ENCODE results near the gene CRLF1.

CRLF1 gene

DNA sequence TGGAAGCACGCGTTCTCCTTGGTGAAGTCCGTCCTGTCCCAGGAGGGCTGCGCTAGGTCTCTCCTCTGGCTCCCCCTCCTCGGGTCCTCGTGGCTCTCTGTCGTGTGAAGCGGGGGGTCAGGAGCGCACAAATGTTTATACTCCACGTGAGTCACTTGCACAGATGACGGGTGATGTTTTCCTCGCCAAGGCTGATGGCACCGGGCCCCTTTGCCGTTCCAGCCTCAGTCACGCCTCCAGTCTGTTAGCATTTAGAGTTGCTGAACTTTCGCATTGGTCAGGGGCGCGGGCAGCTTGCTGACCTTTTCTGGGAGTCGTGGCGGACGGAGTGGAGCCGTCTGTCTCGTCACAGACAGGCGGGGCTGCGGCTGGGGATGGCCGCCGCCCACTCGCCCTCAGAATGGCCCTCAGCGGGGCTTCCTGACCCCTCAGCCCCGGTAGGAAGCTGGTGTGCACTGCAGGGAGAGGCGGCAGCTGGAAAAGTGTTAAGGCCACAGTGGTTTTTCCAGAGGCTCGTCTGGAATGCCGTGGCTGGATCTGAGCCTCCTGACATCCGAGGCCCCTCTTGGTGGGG is 44.0 kb upstream of the CRLF1 start:
- H3K4me3 ChIP-seq (ENCODE audit: low read depth, low read length), result peak overlapping the region; percentile 40

DNA sequence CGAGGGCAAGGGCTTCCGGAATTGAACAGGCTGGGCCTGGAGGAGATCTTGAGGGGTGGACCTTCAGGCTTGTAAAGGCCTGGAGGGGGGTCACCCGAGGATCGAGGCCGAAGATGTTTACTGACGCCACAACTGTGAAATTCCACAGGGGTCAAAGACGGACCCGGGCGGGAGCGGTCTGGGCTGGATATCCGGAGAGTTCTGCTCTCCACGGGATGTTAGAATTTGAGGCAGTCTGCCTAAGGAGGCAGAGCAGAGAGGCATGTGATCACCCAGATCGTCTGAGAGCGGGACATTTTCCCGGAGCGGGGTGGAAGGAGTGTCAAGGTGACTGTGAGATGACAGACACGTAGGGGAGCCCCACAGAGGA is 43.4 kb upstream of the CRLF1 start:
- no peak for TF ChIP-seq CTCF (IDR thresholded peaks at IDR 0.05; ENCODE audit: low read depth, low read length)
- peak overlapping the region; percentile 37 for H3K4me3 ChIP-seq (ENCODE audit: low read depth, low read length)

More for the DNA sequence above, 44.0 kb upstream of the CRLF1 start:
- TF ChIP-seq CTCF (IDR thresholded peaks at IDR 0.05; ENCODE audit: low read depth, low read length), result no peak

DNA sequence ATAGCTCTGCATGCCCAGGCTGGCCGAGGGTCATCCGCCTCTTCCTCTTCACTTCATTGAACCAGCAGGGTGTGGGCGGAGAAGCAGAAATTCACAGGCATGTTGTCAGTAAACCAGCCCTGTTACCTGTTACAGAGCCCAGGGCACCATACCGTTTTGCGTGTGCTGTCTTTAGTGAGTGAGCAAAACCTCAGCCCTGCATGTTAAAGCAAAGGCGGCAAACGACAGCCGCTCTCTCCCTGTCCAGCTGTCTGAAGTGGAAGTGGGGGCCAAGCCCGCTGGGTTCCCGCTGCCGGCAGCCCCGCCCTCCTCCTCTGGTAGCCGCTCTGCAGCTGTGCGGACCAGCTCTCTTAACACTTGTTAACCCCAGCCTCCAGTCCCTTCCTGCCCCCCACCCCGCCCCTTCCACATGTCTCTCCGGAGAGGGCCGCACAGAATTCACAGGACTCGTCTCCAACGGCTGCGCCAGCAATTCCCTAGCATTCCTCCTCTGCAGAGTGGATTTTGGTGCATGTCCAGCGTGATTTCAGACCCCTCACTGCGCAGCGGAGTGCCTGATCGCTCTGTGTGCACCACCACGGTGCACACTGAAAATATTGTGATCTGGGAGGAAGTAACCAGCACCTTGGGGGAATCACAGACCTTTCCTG is 42.9 kb upstream of the CRLF1 start:
- peak overlapping the region; percentile 37 for H3K4me3 ChIP-seq (ENCODE audit: low read depth, low read length)
- TF ChIP-seq CTCF (IDR thresholded peaks at IDR 0.05; ENCODE audit: low read depth, low read length), result no peak

DNA sequence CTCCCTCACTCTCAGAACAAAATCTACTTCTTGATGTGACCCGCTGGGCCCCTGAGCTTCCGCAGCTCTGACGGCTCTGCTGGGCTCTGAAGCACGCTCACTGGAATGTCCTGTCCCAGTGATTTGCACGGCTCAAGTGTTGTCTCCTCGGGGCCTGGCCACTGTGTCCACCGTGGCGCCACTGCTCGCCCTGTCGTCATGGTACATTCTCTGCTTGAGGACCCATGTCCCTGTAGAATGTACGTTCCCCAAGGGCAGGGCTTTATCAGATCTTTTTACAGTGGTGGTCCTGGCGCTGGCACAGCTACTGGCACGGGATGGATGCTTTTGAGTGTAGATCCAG is 42.3 kb upstream of the CRLF1 start:
- H3K4me3 ChIP-seq (ENCODE audit: low read depth, low read length), result no peak overlapping the region; the same call in 1 of the 2 replicates
- no peak for TF ChIP-seq CTCF (IDR thresholded peaks at IDR 0.05; ENCODE audit: low read depth, low read length)

DNA sequence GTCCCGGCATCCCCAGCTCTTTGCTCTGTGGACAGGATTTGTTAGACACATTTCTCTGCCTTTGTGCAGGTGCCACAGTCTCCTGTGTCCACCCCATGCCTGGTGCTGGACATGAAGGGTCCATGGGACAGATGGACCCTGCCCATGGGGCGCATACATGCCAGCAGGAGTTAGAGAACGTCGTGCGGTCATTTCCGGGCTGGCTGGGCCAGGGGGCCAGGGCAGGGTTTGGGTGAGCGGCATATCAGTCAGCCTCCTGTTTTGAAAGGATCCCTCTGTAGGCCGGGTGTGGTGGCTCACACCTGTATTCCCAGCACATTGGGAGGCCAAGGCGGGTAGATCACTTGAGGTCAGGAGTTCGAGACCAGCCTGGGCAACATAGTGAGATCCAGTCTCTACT is 41.2 kb upstream of the CRLF1 start:
- no peak overlapping the region for H3K4me3 ChIP-seq (ENCODE audit: low read depth, low read length)
- TF ChIP-seq CTCF (IDR thresholded peaks at IDR 0.05; ENCODE audit: low read depth, low read length), result no peak

- TF ChIP-seq CTCF (IDR thresholded peaks at IDR 0.05; ENCODE audit: low read depth, low read length), result no peak
- H3K4me3 ChIP-seq (ENCODE audit: low read depth, low read length), result no peak overlapping the region
Observed at GRCh38 chr19:18647371-18647767, 40.8 kb upstream of the CRLF1 start.

- TF ChIP-seq CTCF (IDR thresholded peaks at IDR 0.05; ENCODE audit: low read depth, low read length), result no peak
- H3K4me3 ChIP-seq (ENCODE audit: low read depth, low read length), result no peak overlapping the region
Observed at GRCh38 chr19:18646535-18647370, 40.2 kb upstream of the CRLF1 start.
